Brain microvascular endothelial cell (primary cell): Measurements from ENCODE around the gene STC2.
A peak's percentile ranks its signal among the peaks of the same experiment; 100 is the strongest.

ENCODE experiments used
- DNase-seq: peaks from one replicate; pipeline ENCODE4 v3.0.0-alpha.2; 2020
- H3K27ac ChIP-seq: fragments of 250-450 bp; sonication (Bioruptor Pico); 2 replicates; pipeline ENCODE4 v1.5.1; 2020; ENCODE audit warnings: mild to moderate bottlenecking, moderate library complexity
- H3K27me3 ChIP-seq: fragments of 250-450 bp; sonication (Bioruptor Pico); replicated peaks from 2 replicates; pipeline ENCODE4 v1.5.1; 2020; ENCODE audit warnings: mild to moderate bottlenecking
- H3K36me3 ChIP-seq: fragments of 250-450 bp; sonication (Bioruptor Pico); replicated peaks from 2 replicates; pipeline ENCODE4 v1.5.1; 2020; ENCODE audit warnings: mild to moderate bottlenecking
- H3K4me3 ChIP-seq: 2 replicates; pipeline ENCODE4 v1.5.1; 2011; ENCODE audit warnings: low read depth, mild to moderate bottlenecking, control low read depth, low read length, moderate library complexity
- in situ Hi-C: cut with HindIII; loops from 2 replicates; pipeline ENCODE4 v1.10.0; 2017; ENCODE audit warnings: low sequenced_read_pairs, low pct_ligation_motif_present
- TF ChIP-seq, protein P1 (sequence below): IDR thresholded peaks from 2 replicates; pipeline ENCODE4 v1.5.1; 2011; ENCODE audit warnings: low read depth, mild to moderate bottlenecking, moderate library complexity, low read length, control low read depth, inconsistent platforms; ENCODE audit errors: missing control alignments

Gene STC2

DNA sequence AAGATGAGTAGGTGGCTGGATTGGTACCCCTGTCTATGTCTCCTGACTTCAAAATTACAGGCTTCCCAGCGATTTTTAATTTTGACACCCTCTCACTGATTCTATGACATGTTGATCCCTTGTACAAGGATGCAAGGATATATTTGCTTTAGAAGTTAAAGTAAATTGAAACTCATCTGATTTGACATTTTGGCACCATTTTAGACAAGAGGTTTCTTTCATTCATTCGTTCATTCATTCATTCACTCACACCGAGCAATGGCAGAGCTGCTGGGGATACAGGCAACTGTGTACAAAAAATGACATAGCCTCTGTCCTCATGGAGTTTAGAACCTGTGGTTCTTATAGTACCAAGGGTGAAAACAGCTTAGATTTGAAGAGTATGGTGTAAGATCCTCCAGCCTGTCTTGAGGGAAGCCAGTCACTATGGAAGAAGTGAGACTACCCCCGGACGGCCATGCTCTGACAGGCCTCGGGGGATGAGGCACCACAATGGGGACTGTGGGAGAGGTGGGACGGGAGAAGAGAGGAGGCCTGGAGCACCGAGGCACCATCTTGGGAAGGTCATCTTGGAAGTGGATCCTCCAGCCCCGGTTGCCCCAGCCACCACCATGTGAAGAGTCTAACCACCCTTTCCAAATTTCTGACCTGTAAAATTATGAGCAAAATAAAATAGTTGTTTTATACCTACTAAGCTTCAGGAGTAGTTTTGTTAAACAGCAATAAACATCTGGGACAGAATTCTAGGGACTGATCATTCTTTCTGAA is 16.2 kb downstream of the STC2 start:
- no peak overlapping the region for H3K4me3 ChIP-seq
- H3K27ac ChIP-seq: no peak overlapping the region
- no peak for DNase-seq
- TF ChIP-seq, protein P1, sequence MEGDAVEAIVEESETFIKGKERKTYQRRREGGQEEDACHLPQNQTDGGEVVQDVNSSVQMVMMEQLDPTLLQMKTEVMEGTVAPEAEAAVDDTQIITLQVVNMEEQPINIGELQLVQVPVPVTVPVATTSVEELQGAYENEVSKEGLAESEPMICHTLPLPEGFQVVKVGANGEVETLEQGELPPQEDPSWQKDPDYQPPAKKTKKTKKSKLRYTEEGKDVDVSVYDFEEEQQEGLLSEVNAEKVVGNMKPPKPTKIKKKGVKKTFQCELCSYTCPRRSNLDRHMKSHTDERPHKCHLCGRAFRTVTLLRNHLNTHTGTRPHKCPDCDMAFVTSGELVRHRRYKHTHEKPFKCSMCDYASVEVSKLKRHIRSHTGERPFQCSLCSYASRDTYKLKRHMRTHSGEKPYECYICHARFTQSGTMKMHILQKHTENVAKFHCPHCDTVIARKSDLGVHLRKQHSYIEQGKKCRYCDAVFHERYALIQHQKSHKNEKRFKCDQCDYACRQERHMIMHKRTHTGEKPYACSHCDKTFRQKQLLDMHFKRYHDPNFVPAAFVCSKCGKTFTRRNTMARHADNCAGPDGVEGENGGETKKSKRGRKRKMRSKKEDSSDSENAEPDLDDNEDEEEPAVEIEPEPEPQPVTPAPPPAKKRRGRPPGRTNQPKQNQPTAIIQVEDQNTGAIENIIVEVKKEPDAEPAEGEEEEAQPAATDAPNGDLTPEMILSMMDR: no peak
- in situ Hi-C loops: no loop called here
- no peaks in the 10 kb centered on the region for H3K27me3 ChIP-seq
- H3K36me3 ChIP-seq: peaks cover 6% of the 10 kb centered on the region

DNA sequence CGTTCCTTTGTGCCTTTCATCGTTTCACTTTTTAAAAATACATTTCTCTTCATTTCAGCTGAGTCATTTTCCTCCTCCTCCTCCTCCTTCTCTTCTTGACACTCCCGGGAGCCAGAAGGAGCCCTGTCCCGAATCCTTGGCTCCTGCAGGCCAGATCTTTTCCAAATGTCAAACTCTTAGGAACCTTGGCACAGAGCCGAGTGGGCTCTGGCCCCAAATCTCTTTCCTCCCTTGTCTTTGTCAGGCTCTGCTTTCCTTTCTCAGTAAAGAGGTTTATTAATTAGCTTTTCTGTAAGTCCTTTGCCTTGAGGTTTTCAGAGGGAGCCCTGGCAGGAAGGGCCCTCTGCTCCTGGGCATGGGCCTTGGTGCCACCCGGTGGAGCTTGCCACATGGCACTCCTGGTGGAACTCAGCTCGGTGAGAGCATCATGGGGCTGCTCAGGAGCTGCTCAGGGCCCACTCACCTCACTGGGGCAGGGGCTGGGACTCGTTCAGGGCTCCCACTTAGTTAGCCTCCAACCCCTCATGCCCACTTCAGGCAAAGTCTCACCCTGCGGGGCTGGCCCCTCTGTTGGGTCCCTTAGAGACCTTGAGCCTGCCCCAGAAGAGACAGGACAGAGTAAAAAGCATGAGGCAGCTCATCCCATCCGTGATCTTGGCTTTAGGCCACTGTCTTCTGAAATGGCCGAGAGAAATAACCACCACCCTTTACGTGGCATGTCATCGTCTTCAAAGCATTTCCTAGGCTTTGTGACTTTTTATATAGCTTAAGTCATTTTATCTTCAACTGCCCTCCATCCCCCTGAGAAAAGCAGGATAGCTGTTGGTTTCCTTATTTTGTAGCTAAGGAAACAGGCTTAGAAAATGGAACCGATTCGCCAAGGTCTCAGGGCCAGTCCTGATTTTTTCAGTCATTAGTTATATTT is 17.1 kb downstream of the STC2 start:
- H3K27ac ChIP-seq: peak overlapping the region; percentile 18
- TF ChIP-seq, protein P1: no peak
- H3K36me3 ChIP-seq: peaks cover 2% of the 10 kb centered on the region
- in situ Hi-C loops: no loop called here
- DNase-seq: no peak
- no peak overlapping the region for H3K4me3 ChIP-seq
- no peaks in the 10 kb centered on the region for H3K27me3 ChIP-seq

DNA sequence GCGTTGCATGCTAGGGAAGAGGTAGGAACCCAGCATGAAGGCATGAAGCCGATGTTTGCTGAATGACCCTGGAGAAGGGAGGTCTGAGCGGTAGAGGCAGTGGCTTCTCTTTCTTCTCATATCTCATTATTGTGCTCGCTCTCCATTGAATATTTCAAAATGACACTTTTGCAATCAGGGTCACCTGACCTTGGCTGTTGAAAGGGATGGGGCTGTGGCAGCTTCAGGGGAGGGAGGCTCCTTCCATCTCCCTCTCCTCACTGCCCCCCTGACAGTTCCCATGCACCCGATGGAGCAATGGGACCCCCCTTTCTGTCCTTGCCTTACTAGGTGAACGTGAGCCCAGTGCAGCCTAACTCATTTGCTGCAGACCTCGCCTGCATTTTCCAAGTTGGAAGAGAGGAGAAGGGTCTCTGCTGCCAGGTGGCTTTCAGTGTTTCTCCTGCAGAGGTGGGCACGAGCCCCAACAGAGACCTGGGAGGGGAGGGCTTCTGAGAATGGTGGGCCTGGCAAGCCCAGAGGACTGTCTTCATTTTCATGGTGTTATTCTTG is 17.9 kb downstream of the STC2 start:
- no peak for DNase-seq
- TF ChIP-seq, protein P1: no peak
- in situ Hi-C loops: no loop called here
- Histone ChIP-seq H3K27me3 (no peaks in the 10 kb centered on the region), H3K4me3 (no peak overlapping the region), H3K36me3 (peaks cover 1% of the 10 kb centered on the region), H3K27ac (peak overlapping the region; percentile 18)

DNA sequence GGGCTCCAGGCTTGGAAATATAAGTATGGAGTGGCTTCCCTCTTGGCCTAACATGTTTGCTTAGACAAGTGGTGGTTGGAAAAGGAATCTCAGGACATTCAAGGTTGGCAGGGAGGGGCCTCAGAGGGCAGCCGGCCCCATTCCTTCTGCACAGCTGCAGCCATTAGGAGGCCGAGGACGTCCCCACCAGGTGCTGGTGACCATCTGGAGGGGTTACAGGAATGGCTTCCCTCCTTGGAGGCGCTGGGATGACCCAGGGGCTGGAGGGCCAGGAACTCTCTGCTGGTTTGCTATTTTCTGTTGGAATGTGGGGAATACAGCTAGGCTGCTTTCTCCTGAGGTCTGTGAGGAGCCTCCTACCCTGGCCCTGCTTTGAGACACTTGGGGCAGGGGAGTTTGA is 18.5 kb downstream of the STC2 start:
- TF ChIP-seq, protein P1: no peak
- Histone ChIP-seq H3K36me3 (no peaks in the 10 kb centered on the region), H3K27ac (no peak overlapping the region), H3K4me3 (no peak overlapping the region), H3K27me3 (no peaks in the 10 kb centered on the region)
- in situ Hi-C loops: no loop called here
- DNase-seq: no peak

DNA sequence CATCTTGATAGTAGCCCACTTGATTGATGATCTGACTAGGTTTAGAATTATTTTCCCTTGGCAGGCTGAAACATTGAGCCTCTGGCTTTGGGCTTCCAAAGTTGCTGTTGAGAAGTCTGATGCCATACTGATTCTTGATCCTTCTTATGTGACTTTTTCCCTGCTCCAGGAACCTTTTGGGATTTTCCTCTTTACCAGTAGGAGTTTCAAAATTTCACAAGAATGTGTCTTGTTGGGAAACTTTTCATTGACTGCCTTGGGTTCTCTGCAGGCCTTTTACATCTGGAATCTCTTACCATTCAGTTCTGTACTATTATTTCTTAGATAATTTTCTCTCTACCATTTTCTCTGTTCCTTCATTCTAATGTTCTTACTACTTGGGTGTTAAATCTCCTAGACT is 20.0 kb downstream of the STC2 start:
- Histone ChIP-seq H3K4me3 (no peak overlapping the region), H3K36me3 (no peaks in the 10 kb centered on the region), H3K27ac (no peak overlapping the region), H3K27me3 (no peaks in the 10 kb centered on the region)
- in situ Hi-C loops: no loop called here
- TF ChIP-seq, protein P1: no peak
- no peak for DNase-seq
